ENCODE results near the gene SIDT1. TPM values are rescaled to one million over a fixed set of nuclear protein-coding genes. Genes with fewer than 3 reads are reported as not detected.

The SIDT1 gene
- total RNA-seq, 2 experiments from 2014 or later: 34.8 to 35.0 TPM

DNA sequence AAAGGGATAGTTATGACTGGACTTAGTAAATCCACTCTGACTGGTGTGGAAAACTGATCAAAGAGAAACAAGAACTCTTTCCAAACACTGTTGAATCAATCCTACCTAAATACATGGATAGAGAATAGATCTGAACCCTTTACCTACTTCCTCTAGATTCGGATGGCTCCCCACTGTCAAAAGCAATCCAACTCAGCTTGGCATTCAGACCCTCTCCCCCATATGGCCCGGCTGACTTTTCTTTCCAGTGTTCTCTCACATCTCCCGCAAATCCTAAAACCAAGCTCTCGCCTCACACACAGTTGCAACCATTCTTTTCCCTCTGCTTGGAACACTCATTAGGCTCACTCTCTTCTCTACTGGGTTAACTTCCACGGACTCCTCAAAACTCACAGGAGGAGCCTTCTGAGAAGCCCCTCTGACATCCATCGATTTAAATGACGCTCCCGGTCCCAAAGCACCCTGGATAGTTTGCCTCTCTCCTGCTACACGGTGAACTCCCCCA lies 18.0 kb upstream of the SIDT1 start:
- ATAC-seq: peak; percentile 5
- H3K9me3 Mint-ChIP-seq (ENCODE audit: insufficient read depth): no peaks in the 10 kb centered on the region
- peaks cover 11% of the 10 kb centered on the region for H3K4me1 Mint-ChIP-seq (ENCODE audit: low read depth)
- CTCF ChIA-PET: interaction anchor here (1.1 to 6.6 kb wide), 10 partner anchors 8 to 231 kb away, joined by 3 to 46 read pairs (median 12); no protein-coding TSS in a partner anchor
- no peak for DNase-seq
- no peak overlapping the region for H3K27ac Mint-ChIP-seq
- H3K4me3 Mint-ChIP-seq: no peak overlapping the region
- POLR2A ChIA-PET: interaction anchor here (0.6 to 3.2 kb wide), 14 partner anchors 9 to 232 kb away, joined by 3 to 24 read pairs (median 4); partner anchors contain the start of genes ATP6V1A, NAA50, SIDT1 and USF3
- H3K36me3 Mint-ChIP-seq (ENCODE audit: low read depth): peaks cover 9% of the 10 kb centered on the region
- H3K27me3 Mint-ChIP-seq (ENCODE audit: low read depth): peaks cover 16% of the 10 kb centered on the region

DNA sequence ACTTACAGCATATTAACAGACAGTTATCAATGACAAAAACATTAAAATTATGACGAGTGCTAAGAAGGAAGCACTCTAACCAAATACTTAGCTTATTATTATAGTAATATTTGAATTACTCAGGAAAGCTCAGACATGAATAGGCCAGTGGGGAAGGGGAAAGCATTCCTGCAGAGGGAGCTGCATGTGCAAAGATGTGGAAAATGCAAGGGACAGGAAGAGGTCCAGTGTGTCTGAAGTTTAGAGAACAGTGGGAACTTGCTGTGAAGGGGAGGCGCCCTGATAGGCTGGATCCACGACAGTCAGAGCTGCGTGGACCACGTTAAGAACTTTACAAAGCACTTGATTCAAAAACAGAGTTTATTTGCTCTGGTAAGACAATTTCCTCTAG lies 16.2 kb upstream of the SIDT1 start:
- Mint-ChIP-seq H3K4me3 (no peak overlapping the region), H3K36me3 (ENCODE audit: low read depth) (peaks cover 6% of the 10 kb centered on the region), H3K27ac (no peak overlapping the region), H3K9me3 (ENCODE audit: insufficient read depth) (no peaks in the 10 kb centered on the region), H3K27me3 (ENCODE audit: low read depth) (peaks cover 22% of the 10 kb centered on the region), H3K4me1 (ENCODE audit: low read depth) (peaks cover 11% of the 10 kb centered on the region)
- DNase-seq (no peak), ATAC-seq (no peak)
- ChIA-PET CTCF (interaction anchor here (0.9 to 6.6 kb wide), 10 partner anchors 9 to 229 kb away, joined by 3 to 46 read pairs (median 12); no protein-coding TSS in a partner anchor), POLR2A (interaction anchor here (1.1 to 3.2 kb wide), 4 partner anchors 14 to 180 kb away, joined by 4 to 24 read pairs (median 6); partner anchors contain the start of genes SIDT1 and USF3)

DNA sequence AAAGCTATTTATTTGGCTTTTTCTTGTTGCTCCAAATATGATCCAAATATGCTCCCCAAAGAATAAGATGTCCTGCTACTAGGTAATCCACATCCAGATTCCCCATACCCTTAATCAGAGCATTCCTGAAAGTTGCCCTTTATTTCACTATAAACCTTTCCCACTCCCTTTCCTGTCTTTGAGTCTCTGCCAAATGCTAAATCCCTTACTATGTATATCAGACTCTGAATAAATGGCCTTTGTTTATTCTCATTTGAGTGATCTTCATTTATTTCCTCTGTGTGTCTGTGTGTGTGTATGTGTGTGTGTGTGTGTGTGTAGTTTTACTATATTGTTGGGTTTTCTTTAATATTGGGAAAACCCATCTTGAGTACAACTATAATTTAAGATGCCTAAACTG lies 10.4 kb upstream of the SIDT1 start:
- ChIA-PET POLR2A (no interaction called here), CTCF (interaction anchor here (1.1 kb wide), 1 partner anchor 56 kb away, joined by 3 read pairs; no protein-coding TSS in a partner anchor)
- Mint-ChIP-seq H3K4me3 (no peak overlapping the region), H3K9me3 (ENCODE audit: insufficient read depth) (no peaks in the 10 kb centered on the region), H3K36me3 (ENCODE audit: low read depth) (no peaks in the 10 kb centered on the region), H3K27ac (no peak overlapping the region), H3K4me1 (ENCODE audit: low read depth) (peaks cover 4% of the 10 kb centered on the region), H3K27me3 (ENCODE audit: low read depth) (peaks cover 53% of the 10 kb centered on the region)
- ATAC-seq: no peak
- DNase-seq: no peak

DNA sequence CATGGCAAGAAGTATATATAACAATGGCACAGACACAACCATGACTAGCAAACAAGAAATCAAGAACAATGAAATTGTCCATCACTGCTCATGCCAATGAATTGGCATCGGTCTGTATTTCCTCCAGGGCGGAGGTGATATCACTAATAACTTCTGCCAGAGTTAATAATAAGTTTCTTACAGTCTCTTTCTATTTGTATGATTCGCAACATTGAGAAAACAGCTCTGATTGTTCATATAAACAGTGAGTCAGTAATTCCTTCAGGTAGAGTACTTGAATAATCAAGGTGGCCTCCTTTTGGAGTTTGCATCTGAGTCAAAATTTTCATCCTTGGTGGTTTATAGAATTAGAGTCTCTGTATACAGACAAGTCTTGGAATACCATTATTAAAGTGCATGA lies 9.1 kb upstream of the SIDT1 start:
- DNase-seq (no peak), ATAC-seq (no peak)
- Mint-ChIP-seq H3K4me1 (ENCODE audit: low read depth) (peaks cover 4% of the 10 kb centered on the region), H3K9me3 (ENCODE audit: insufficient read depth) (no peaks in the 10 kb centered on the region), H3K4me3 (no peak overlapping the region), H3K36me3 (ENCODE audit: low read depth) (no peaks in the 10 kb centered on the region), H3K27me3 (ENCODE audit: low read depth) (peaks cover 52% of the 10 kb centered on the region), H3K27ac (no peak overlapping the region)
- ChIA-PET POLR2A (interaction anchor here (0.9 kb wide), 1 partner anchor 10 kb away, joined by 3 read pairs; no protein-coding TSS in a partner anchor), CTCF (no interaction called here)

DNA sequence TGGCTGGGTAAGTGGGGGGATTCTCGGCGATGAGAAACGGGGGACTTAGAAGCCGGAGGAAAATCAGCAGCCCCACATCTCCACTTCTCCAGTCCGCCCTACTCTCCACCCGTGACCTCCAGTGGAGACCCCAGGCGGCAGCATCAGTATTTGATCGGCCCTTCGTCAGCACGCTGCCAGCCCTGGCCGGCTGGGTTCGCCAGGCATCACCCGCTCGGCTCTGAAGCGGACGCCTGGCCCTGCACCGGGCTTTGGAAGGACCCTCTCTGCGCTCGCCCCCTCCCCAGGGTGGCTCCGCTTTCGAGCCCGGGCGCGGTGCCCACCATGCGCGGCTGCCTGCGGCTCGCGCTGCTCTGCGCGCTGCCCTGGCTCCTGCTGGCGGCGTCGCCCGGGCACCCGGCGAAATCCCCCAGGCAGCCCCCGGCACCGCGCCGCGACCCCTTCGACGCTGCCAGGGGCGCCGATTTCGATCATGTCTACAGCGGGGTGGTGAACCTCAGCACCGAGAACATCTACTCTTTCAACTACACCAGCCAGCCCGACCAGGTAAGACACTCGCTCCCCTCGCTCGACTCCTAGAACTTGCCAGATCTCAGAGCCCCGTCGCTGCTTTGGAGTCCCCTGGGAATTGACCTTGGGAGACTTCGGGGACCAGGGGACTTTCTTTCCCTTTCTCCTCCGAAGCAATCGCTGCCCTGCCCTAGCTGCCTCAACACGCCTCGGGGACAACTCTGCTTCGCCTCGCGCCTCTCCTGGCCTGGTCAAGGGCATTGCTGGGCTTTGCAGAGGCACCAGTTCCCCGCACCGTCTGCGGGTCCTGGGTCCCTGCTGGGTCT lies 561 bp downstream of the SIDT1 start:
- peak; percentile 63 for DNase-seq
- ChIA-PET POLR2A (interaction anchor here (0.6 to 1.0 kb wide), 5 partner anchors 10 to 22 kb away, joined by 3 to 14 read pairs (median 3); partner anchors contain the start of gene SPICE1), CTCF (interaction anchor here (0.7 to 1.9 kb wide), 3 partner anchors 17 to 102 kb away, joined by 3 to 12 read pairs (median 10); partner anchors contain the start of gene SPICE1)
- Mint-ChIP-seq H3K4me1 (ENCODE audit: low read depth) (peaks cover 54% of the 10 kb centered on the region), H3K27ac (peak overlapping the region; percentile 98), H3K27me3 (ENCODE audit: low read depth) (no peaks in the 10 kb centered on the region), H3K36me3 (ENCODE audit: low read depth) (peaks cover 33% of the 10 kb centered on the region), H3K9me3 (ENCODE audit: insufficient read depth) (no peaks in the 10 kb centered on the region), H3K4me3 (peak overlapping the region; percentile 92)
- ATAC-seq: peak; percentile 62

DNA sequence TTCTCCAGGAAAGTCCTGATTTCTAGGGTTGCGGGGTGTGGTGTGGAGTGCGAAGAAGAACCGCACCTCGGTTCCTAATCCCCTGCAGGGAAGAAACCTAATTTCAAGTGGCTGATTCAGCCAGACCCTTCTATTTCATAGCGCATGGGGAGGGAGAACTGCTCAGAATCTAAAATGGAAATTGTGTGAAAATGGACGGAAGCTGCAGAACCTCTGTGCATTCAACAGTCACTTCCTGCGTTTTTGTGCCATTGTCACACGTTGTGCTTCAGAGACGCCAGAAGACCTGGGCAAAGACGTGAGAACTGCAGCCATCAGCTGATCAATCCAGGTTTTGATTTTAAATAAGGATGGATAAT lies 1.2 kb downstream of the SIDT1 start:
- H3K4me3 Mint-ChIP-seq: peak overlapping the region; percentile 92
- ChIA-PET POLR2A (interaction anchor here (0.6 to 1.3 kb wide), 10 partner anchors 8 to 523 kb away, joined by 3 to 14 read pairs (median 3); partner anchors contain the start of genes CCDC191, QTRT2 and SPICE1), CTCF (interaction anchor here (0.7 to 1.9 kb wide), 4 partner anchors 18 to 101 kb away, joined by 3 to 12 read pairs (median 7); partner anchors contain the start of gene SPICE1)
- ATAC-seq: peak; percentile 46
- DNase-seq: peak; percentile 69
- peaks cover 38% of the 10 kb centered on the region for H3K36me3 Mint-ChIP-seq (ENCODE audit: low read depth)
- no peaks in the 10 kb centered on the region for H3K9me3 Mint-ChIP-seq (ENCODE audit: insufficient read depth)
- H3K4me1 Mint-ChIP-seq (ENCODE audit: low read depth): peaks cover 54% of the 10 kb centered on the region
- H3K27me3 Mint-ChIP-seq (ENCODE audit: low read depth): no peaks in the 10 kb centered on the region
- peak overlapping the region; percentile 98 for H3K27ac Mint-ChIP-seq

DNA sequence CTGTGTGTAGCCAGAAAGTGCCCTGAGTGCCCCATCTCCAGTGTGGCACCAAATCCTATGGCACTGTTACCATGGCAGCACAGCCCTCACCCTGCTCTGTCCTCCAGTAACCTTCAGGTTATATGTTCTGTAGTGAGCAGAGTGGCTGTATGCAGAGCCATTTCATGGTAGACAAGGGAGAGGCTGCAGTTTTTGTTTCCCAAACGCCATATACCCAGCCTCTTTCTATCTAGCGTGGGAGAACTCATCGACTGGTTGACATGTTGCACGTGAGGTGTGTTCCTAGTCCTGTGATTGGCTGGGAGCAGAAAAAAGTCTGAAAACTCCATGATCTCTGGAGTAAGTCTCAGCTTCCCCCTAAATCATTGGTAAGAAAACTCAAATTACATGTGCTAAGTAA lies 2.0 kb downstream of the SIDT1 start:
- ChIA-PET CTCF (interaction anchor here (1.1 to 1.9 kb wide), 6 partner anchors 12 to 41 kb away, joined by 3 to 12 read pairs (median 4); partner anchors contain the start of gene SPICE1), POLR2A (interaction anchor here (1.2 to 1.3 kb wide), 2 partner anchors 18 to 211 kb away, joined by 5 to 7 read pairs; no protein-coding TSS in a partner anchor)
- H3K4me3 Mint-ChIP-seq: peak overlapping the region; percentile 92
- H3K4me1 Mint-ChIP-seq (ENCODE audit: low read depth): peaks cover 54% of the 10 kb centered on the region
- H3K9me3 Mint-ChIP-seq (ENCODE audit: insufficient read depth): no peaks in the 10 kb centered on the region
- DNase-seq (peak; percentile 48), ATAC-seq (peak; percentile 23)
- H3K27ac Mint-ChIP-seq: peak overlapping the region; percentile 98
- H3K27me3 Mint-ChIP-seq (ENCODE audit: low read depth): no peaks in the 10 kb centered on the region
- H3K36me3 Mint-ChIP-seq (ENCODE audit: low read depth): peaks cover 43% of the 10 kb centered on the region

DNA sequence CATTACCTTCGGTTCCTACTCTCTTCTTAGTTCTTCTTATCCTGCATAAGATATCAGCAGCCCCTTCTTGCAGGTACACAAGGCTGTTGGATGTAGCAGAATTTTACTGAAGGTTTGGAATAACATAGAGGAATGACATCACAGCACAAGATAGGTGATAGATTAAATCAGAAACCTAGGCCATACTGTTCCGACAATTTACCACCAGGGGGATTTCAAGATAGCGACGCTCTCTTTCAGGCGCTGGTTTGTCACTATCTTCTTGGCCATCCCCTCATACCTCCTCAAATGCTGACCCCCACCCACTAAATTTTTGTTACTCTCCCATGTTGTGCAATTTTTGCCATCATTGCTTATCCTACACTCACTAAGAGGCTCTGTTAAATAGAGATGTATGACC lies 3.5 kb downstream of the SIDT1 start:
- no peaks in the 10 kb centered on the region for H3K27me3 Mint-ChIP-seq (ENCODE audit: low read depth)
- CTCF ChIA-PET: interaction anchor here (0.6 to 2.4 kb wide), 12 partner anchors 11 to 516 kb away, joined by 3 to 18 read pairs (median 4); partner anchors contain the start of gene SPICE1

DNA sequence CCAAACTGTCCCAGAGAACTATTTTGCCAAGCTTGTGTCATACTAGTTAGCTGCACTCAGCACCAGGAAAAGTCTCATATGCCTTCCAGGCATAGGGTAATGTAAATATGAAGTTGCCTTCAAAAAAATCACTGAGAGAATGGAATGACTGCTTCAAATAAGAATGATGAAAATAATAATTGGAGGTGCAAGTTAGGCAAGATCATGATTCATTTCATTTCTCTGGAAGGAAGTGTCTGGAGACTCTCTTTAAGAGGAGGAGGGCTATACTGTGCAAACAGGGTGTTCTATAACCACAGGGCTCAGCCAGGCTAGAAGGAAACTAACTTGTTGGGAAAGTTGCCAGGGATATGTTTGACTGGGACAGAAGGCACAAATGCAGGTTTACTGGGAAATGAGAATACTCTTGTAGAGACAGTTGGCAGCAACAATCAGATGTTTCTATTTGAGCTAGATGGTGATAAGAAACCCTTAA lies 4.3 kb downstream of the SIDT1 start:
- ChIA-PET CTCF (interaction anchor here (0.6 to 2.4 kb wide), 14 partner anchors 10 to 517 kb away, joined by 3 to 18 read pairs (median 4); partner anchors contain the start of gene SPICE1), POLR2A (interaction anchor here (1.0 kb wide), 1 partner anchor 22 kb away, joined by 5 read pairs; the partner anchor contains the start of gene SPICE1)
- Mint-ChIP-seq H3K36me3 (ENCODE audit: low read depth) (peaks cover 56% of the 10 kb centered on the region), H3K27ac (peak overlapping the region; percentile 8), H3K4me3 (no peak overlapping the region), H3K4me1 (ENCODE audit: low read depth) (peaks cover 43% of the 10 kb centered on the region), H3K9me3 (ENCODE audit: insufficient read depth) (no peaks in the 10 kb centered on the region), H3K27me3 (ENCODE audit: low read depth) (no peaks in the 10 kb centered on the region)
- DNase-seq (no peak), ATAC-seq (no peak)

More for the DNA sequence above, 3.5 kb downstream of the SIDT1 start:
- no peak overlapping the region for H3K4me3 Mint-ChIP-seq
- H3K27ac Mint-ChIP-seq: peak overlapping the region; percentile 4
- H3K36me3 Mint-ChIP-seq (ENCODE audit: low read depth): peaks cover 51% of the 10 kb centered on the region
- no peaks in the 10 kb centered on the region for H3K9me3 Mint-ChIP-seq (ENCODE audit: insufficient read depth)
- POLR2A ChIA-PET: interaction anchor here (1.0 kb wide), 1 partner anchor 21 kb away, joined by 5 read pairs; the partner anchor contains the start of gene SPICE1
- H3K4me1 Mint-ChIP-seq (ENCODE audit: low read depth): peaks cover 50% of the 10 kb centered on the region
- DNase-seq: no peak
- no peak for ATAC-seq

DNA sequence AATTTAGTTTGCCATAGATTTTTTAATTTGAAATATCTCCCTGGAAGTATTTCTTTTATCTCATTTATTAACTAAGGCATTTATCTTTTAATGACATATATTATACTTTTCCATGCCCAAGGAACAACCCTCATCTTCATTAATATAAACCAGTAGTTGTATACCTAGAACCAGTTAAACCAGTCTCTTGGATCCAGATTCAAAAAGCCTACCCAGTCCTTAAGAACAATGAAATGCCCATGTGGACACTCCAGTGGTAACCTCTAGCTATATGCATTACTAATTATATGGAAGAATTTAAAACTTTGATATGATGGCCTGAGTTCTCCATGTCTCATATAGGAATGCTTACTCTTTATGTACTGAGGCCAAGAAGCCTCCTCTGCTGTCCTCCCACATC lies 4.8 kb downstream of the SIDT1 start:
- Mint-ChIP-seq H3K36me3 (ENCODE audit: low read depth) (peaks cover 60% of the 10 kb centered on the region), H3K9me3 (ENCODE audit: insufficient read depth) (no peaks in the 10 kb centered on the region), H3K4me3 (no peak overlapping the region), H3K4me1 (ENCODE audit: low read depth) (peaks cover 38% of the 10 kb centered on the region), H3K27me3 (ENCODE audit: low read depth) (no peaks in the 10 kb centered on the region), H3K27ac (no peak overlapping the region)
- POLR2A ChIA-PET: no interaction called here
- CTCF ChIA-PET: interaction anchor here (0.8 to 2.4 kb wide), 11 partner anchors 10 to 208 kb away, joined by 3 to 18 read pairs (median 4); partner anchors contain the start of gene SPICE1
- ATAC-seq: no peak
- no peak for DNase-seq

DNA sequence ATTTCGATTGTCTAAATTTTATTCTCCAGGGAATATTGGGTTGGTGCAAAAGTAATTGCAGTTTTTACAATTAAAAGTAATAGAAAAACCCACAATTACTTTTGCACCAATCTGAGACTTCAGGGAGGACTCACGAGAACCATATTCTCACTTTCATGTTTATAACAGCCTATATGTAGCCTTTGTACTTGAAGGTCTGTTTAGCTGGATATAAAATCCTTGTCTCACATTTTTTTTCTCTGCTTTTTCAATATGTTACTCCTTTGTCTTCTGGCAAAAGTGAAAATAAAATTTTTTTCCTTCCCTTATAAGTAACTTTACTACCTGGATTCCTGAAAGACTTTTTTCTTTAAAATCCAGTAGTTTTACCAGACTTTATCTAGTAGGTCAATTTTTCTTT lies 9.2 kb downstream of the SIDT1 start:
- ChIA-PET CTCF (no interaction called here), POLR2A (interaction anchor here (1.2 kb wide), 1 partner anchor 8 kb away, joined by 4 read pairs; no protein-coding TSS in a partner anchor)
- DNase-seq (no peak), ATAC-seq (no peak)
- Mint-ChIP-seq H3K9me3 (ENCODE audit: insufficient read depth) (peaks cover 4% of the 10 kb centered on the region), H3K4me3 (no peak overlapping the region), H3K27me3 (ENCODE audit: low read depth) (no peaks in the 10 kb centered on the region), H3K27ac (no peak overlapping the region), H3K36me3 (ENCODE audit: low read depth) (peaks cover 66% of the 10 kb centered on the region), H3K4me1 (ENCODE audit: low read depth) (peaks cover 22% of the 10 kb centered on the region)
